T-cell (primary cell): ENCODE results near the gene ZFP1. TPM values are rescaled to one million over a fixed set of nuclear protein-coding genes. Genes with fewer than 3 reads are reported as not detected.

Experiments
- ATAC-seq, 4 experiments: fragments of 200-7000 bp in 3 of 4; fragments of 150-1000 bp in 1 of 4; cut with Tn5 transposase; replicated peaks in 1 of 4; 1 replicate in 3 of 4; 2 replicates in 1 of 4; pipeline ENCODE4 v1.10.0; 2021; ENCODE audit warnings: moderate library complexity in 3 of 4, mild to moderate bottlenecking in 2 of 4, moderate number of reproducible peaks in 1 of 4
- CTCF ChIA-PET, 2 donors: fragments of 300-600 bp; sonication (Branson Sonifier 250); formaldehyde crosslinking; loops; one replicate each; lab custom pipeline; 2022; ENCODE audit warnings: antibody characterized with exemption in 2 of 2; lab: Charles Lee
- POLR2A ChIA-PET, 2 donors: fragments of 300-600 bp; sonication (Branson Sonifier 250); formaldehyde crosslinking; loops; one replicate each; lab custom pipeline; 2022; ENCODE audit warnings: antibody characterized with exemption in 2 of 2; lab: Charles Lee
- DNase-seq, 35 experiments: peaks; one replicate each; pipeline versions ENCODE4 v3.0.0 to v3.0.0-alpha.2; 2013 to 2023
- H3K27ac ChIP-seq: one replicate; pipeline ENCODE4 v1.5.1; 2013; ENCODE audit warnings: low read length
- H3K27me3 ChIP-seq, 2 experiments: replicated peaks in 1 of 2; 1 replicate in 1 of 2; 2 replicates in 1 of 2; pipeline versions ENCODE4 v1.6.1 to v1.7.0; 2013; ENCODE audit warnings: low read length in 1 of 2, mixed read lengths in 1 of 2; ENCODE audit not compliant: control insufficient read depth in 2 of 2, insufficient read depth in 2 of 2; ENCODE audit errors: extremely low read depth in 1 of 2
- H3K36me3 ChIP-seq, 2 donors: 1 replicate in 1 of 2; 2 replicates in 1 of 2; pipeline versions ENCODE4 v1.6.1 to v1.7.0; 2013; ENCODE audit warnings: low read length in 1 of 2; ENCODE audit not compliant: control insufficient read depth in 2 of 2, insufficient read depth in 1 of 2; ENCODE audit errors: extremely low read depth in 1 of 2
- H3K4me1 ChIP-seq, 2 experiments: 1 replicate in 1 of 2; 2 replicates in 1 of 2; pipeline versions ENCODE4 v1.6.1 to v1.7.0; 2013; ENCODE audit warnings: low read length in 2 of 2, mixed read lengths in 1 of 2; ENCODE audit not compliant: insufficient read depth in 2 of 2, control insufficient read depth in 1 of 2; ENCODE audit errors: extremely low read depth in 1 of 2
- H3K4me3 ChIP-seq, 2 donors: 1 replicate in 1 of 2; 2 replicates in 1 of 2; pipeline versions ENCODE4 v1.5.1 to v1.7.0; 2013; ENCODE audit warnings: mild to moderate bottlenecking in 2 of 2, low read length in 1 of 2, moderate library complexity in 1 of 2; ENCODE audit not compliant: control insufficient read depth in 1 of 2; ENCODE audit errors: extremely low read depth in 1 of 2
- H3K9me3 ChIP-seq: 2 replicates; pipeline ENCODE4 v1.7.0; 2013
- H3K27ac Mint-ChIP-seq, 2 donors: one replicate each; pipeline ENCODE4 v1.8.0; 2020 to 2021; ENCODE audit warnings: mild to moderate bottlenecking in 2 of 2, mixed read lengths in 2 of 2
- H3K27me3 Mint-ChIP-seq, 2 donors: one replicate each; pipeline ENCODE4 v1.8.0; 2021 to 2022; ENCODE audit warnings: mixed read lengths in 2 of 2
- H3K36me3 Mint-ChIP-seq: one replicate; pipeline ENCODE4 v1.8.0; 2021; ENCODE audit warnings: mixed read lengths
- H3K4me1 Mint-ChIP-seq, 3 donors: one replicate each; pipeline ENCODE4 v1.8.0; 2020 to 2022; ENCODE audit warnings: mixed read lengths in 3 of 3, mild to moderate bottlenecking in 1 of 3
- H3K4me3 Mint-ChIP-seq, 3 donors: one replicate each; pipeline ENCODE4 v1.8.0; 2020 to 2022; ENCODE audit warnings: mild to moderate bottlenecking in 3 of 3, mixed read lengths in 3 of 3, moderate library complexity in 3 of 3
- H3K9me3 Mint-ChIP-seq, 3 donors: one replicate each; pipeline ENCODE4 v1.8.0; 2020 to 2022; ENCODE audit warnings: mixed read lengths in 3 of 3
- WGBS: methylation state at CpG from one replicate; pipeline ENCODE4 v1.1.5; 2013; ENCODE audit warnings: missing lambda C conversion rate; ENCODE audit not compliant: insufficient coverage; 5-methylcytosine and 5-hydroxymethylcytosine counted together
- total RNA-seq, 35 experiments: library from RNA in 6 of 35; stranded (reverse) in 6 of 35; fragments of 120-200 nt in 1 of 35; gene quantifications; one replicate each; pipeline versions ENCODE4 v1.2.1 to v1.2.4 and lab custom pipeline; 2013 to 2026

Gene ZFP1
- total RNA-seq, 5 donors from 2014 or later (not counting 1 experiment from before 2014, with no cell fraction given) = 10.1 to 15.6 (median 14.4) TPM

- Histone ChIP-seq H3K4me1 (peaks cover 19 to 59% of the 10 kb centered on the region in 2 experiments), H3K9me3 (no peaks in the 10 kb centered on the region), H3K27me3 (no peaks in the 10 kb centered on the region), H3K36me3 (no peaks in the 10 kb centered on the region), H3K27ac (no peak overlapping the region), H3K4me3 (no peak overlapping the region)
- Mint-ChIP-seq H3K36me3 (no peaks in the 10 kb centered on the region), H3K27ac (no peak overlapping the region), H3K4me1 (peaks cover 43 to 70% (median 52%) of the 10 kb centered on the region in 3 donors), H3K4me3 (no peak overlapping the region), H3K27me3 (no peaks in the 10 kb centered on the region), H3K9me3 (no peaks in the 10 kb centered on the region)
- ChIA-PET POLR2A (interaction anchor here in 1 of 2 donors (0.6 kb wide), 1 partner anchor 26 kb away, joined by 3 read pairs; no protein-coding TSS in a partner anchor), CTCF (no interaction called here)
- 97% methylated on average over 9 of the region's 9 CpGs for WGBS
- DNase-seq (no peak), ATAC-seq (no peak)
Measured at GRCh38 chr16:75102595-75102994, 45.7 kb upstream of the ZFP1 start.

- Mint-ChIP-seq H3K4me3 (no peak overlapping the region), H3K27me3 (no peaks in the 10 kb centered on the region), H3K36me3 (no peaks in the 10 kb centered on the region), H3K4me1 (peaks cover 37 to 67% (median 50%) of the 10 kb centered on the region in 3 donors), H3K27ac (no peak overlapping the region), H3K9me3 (no peaks in the 10 kb centered on the region)
- no peaks in the 10 kb centered on the region for H3K36me3 ChIP-seq
- no peak overlapping the region for H3K4me3 ChIP-seq
- WGBS = 94% methylated on average over 3 of the region's 5 CpGs
- ChIA-PET CTCF (interaction anchor here in 1 of 2 donors (0.7 kb wide), 1 partner anchor 15 kb away, joined by 5 read pairs; no protein-coding TSS in a partner anchor), POLR2A (no interaction called here)
- no peaks in the 10 kb centered on the region for H3K9me3 ChIP-seq
- peaks cover 19 to 52% of the 10 kb centered on the region in 2 experiments for H3K4me1 ChIP-seq
- no peaks in the 10 kb centered on the region for H3K27me3 ChIP-seq
- DNase-seq (no peak), ATAC-seq (no peak)
- no peak overlapping the region for H3K27ac ChIP-seq
Measured at GRCh38 chr16:75103994-75104393, 44.3 kb upstream of the ZFP1 start.

GRCh38 chr16:75104836-75105235 is 43.5 kb upstream of the ZFP1 start:
- ChIA-PET CTCF (interaction anchor here in 1 of 2 donors (0.6 kb wide), 1 partner anchor 413 kb away, joined by 3 read pairs; no protein-coding TSS in a partner anchor), POLR2A (no interaction called here)
- H3K36me3 Mint-ChIP-seq = no peaks in the 10 kb centered on the region
- Histone ChIP-seq H3K27me3 (peaks cover 0 to 2% of the 10 kb centered on the region in 2 experiments), H3K4me1 (peaks cover 20 to 52% of the 10 kb centered on the region in 2 experiments), H3K36me3 (no peaks in the 10 kb centered on the region), H3K4me3 (no peak overlapping the region), H3K9me3 (no peaks in the 10 kb centered on the region), H3K27ac (no peak overlapping the region)
- ATAC-seq = no peak
- H3K27me3 Mint-ChIP-seq = no peaks in the 10 kb centered on the region
- no peak for DNase-seq
- 95% methylated on average over 4 of the region's 11 CpGs for WGBS
- H3K9me3 Mint-ChIP-seq = no peaks in the 10 kb centered on the region
- H3K27ac Mint-ChIP-seq = no peak overlapping the region
- no peak overlapping the region for H3K4me3 Mint-ChIP-seq
- peaks cover 37 to 67% (median 50%) of the 10 kb centered on the region in 3 donors for H3K4me1 Mint-ChIP-seq

GRCh38 chr16:75105306-75106061 is 42.8 kb upstream of the ZFP1 start:
- ChIA-PET CTCF (interaction anchor here in 1 of 2 donors (0.5 to 0.6 kb wide), 2 partner anchors 96 to 412 kb away, joined by 3 read pairs; no protein-coding TSS in a partner anchor), POLR2A (no interaction called here)
- ATAC-seq = no peak
- Mint-ChIP-seq H3K4me3 (no peak overlapping the region), H3K27ac (peak overlapping the region; percentile 44 to 65), H3K36me3 (no peaks in the 10 kb centered on the region), H3K9me3 (no peaks in the 10 kb centered on the region), H3K4me1 (peaks cover 37 to 67% (median 50%) of the 10 kb centered on the region in 3 donors), H3K27me3 (no peaks in the 10 kb centered on the region)
- WGBS = 63% methylated on average over 10 of the region's 10 CpGs
- Histone ChIP-seq H3K9me3 (no peaks in the 10 kb centered on the region), H3K27ac (no peak overlapping the region), H3K4me1 (peaks cover 20 to 52% of the 10 kb centered on the region in 2 experiments), H3K36me3 (no peaks in the 10 kb centered on the region), H3K4me3 (no peak overlapping the region), H3K27me3 (peaks cover 0 to 5% of the 10 kb centered on the region in 2 experiments)
- peak in 1 of 35 experiments; percentile 24 for DNase-seq

- no peaks in the 10 kb centered on the region for H3K9me3 Mint-ChIP-seq
- ChIA-PET CTCF (interaction anchor here in 1 of 2 donors (0.5 kb wide), 1 partner anchor 95 kb away, joined by 3 read pairs; no protein-coding TSS in a partner anchor), POLR2A (no interaction called here)
- H3K27ac Mint-ChIP-seq = peak overlapping the region; percentile 39 to 44
- H3K4me1 Mint-ChIP-seq = peaks cover 42 to 68% (median 51%) of the 10 kb centered on the region in 3 donors
- H3K4me3 Mint-ChIP-seq = no peak overlapping the region
- no peak for DNase-seq
- H3K27me3 Mint-ChIP-seq = peaks cover 0 to 3% of the 10 kb centered on the region in 2 donors
- WGBS = 86% methylated on average over 18 of the region's 20 CpGs
- H3K27me3 ChIP-seq = peaks cover 0 to 9% of the 10 kb centered on the region in 2 experiments
- no peak overlapping the region for H3K4me3 ChIP-seq
- H3K36me3 Mint-ChIP-seq = no peaks in the 10 kb centered on the region
- H3K9me3 ChIP-seq = no peaks in the 10 kb centered on the region
- H3K36me3 ChIP-seq = no peaks in the 10 kb centered on the region
- peaks cover 24 to 57% of the 10 kb centered on the region in 2 experiments for H3K4me1 ChIP-seq
- no peak for ATAC-seq
- H3K27ac ChIP-seq = no peak overlapping the region
Measured at GRCh38 chr16:75106351-75107274, 41.7 kb upstream of the ZFP1 start.

DNA sequence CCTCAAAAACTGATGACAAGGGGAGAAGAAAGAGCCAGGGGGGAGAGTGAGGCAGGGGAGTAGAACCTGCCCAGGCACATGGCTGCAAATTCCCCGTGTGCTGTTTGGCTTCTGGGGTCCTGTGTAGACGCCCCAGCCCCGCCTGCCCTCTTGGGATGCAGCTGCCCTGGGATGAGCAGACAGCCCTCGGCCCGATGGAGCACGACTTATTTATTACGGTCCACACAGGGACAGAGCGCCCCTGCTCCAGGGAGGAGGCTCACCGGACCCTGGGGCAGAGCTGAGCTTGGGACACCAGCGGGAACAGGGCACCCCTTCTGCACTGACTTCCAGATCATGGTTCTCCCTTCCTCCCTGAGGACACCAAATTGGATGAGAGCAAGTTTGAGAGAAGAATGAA is 40.8 kb upstream of the ZFP1 start:
- CTCF ChIA-PET = no interaction called here
- Mint-ChIP-seq H3K9me3 (no peaks in the 10 kb centered on the region), H3K4me1 (peaks cover 42 to 63% (median 47%) of the 10 kb centered on the region in 3 donors), H3K27me3 (peaks cover 0 to 9% of the 10 kb centered on the region in 2 donors), H3K4me3 (no peak overlapping the region), H3K36me3 (no peaks in the 10 kb centered on the region), H3K27ac (peak overlapping the region; percentile 27 to 28)
- DNase-seq (no peak), ATAC-seq (no peak)
- peaks cover 0 to 18% of the 10 kb centered on the region in 2 experiments for H3K27me3 ChIP-seq
- no peak overlapping the region for H3K27ac ChIP-seq
- POLR2A ChIA-PET = no interaction called here
- no peaks in the 10 kb centered on the region for H3K36me3 ChIP-seq
- H3K4me3 ChIP-seq = no peak overlapping the region
- H3K9me3 ChIP-seq = no peaks in the 10 kb centered on the region
- 90% methylated on average over 9 of the region's 10 CpGs for WGBS
- peaks cover 24 to 62% of the 10 kb centered on the region in 2 experiments for H3K4me1 ChIP-seq
